Measurements from ENCODE around the gene CCDC201.
"Not testable (repeated sequence)": the region's sequence is repeated elsewhere in the genome, so short reads cannot be mapped to it uniquely, and the experiment has no call there.

GRCh38 chr7:45826550-45826949 is 46.3 kb downstream of the CCDC201 start:
- not testable (repeated sequence) for TF ChIP-seq CTCF, POLR2A, EP300, POLR2AphosphoS5 (IDR thresholded peaks at IDR 0.05)

Measured in sigmoid colon (tissue), 4 donors.